Vagina (tissue), 2 donors: ENCODE data around the gene GUCY1A2. TPM values are rescaled to one million over a fixed set of nuclear protein-coding genes. Genes with fewer than 3 reads are reported as not detected.

ENCODE experiments used
- DNase-seq, 2 donors: peaks; one replicate each; pipeline ENCODE4 v3.0.0-alpha.2; 2017; ENCODE audit errors: extremely low spot score in 2 of 2
- H3K27ac ChIP-seq: fragments of 200-600 bp; sonication (generic); one replicate; pipeline ENCODE4 v1.5.1; 2019
- H3K27me3 ChIP-seq: fragments of 200-600 bp; sonication (generic); one replicate; pipeline ENCODE4 v1.5.1; 2019
- H3K36me3 ChIP-seq, 2 donors: fragments of 200-600 bp; sonication (generic); one replicate each; pipeline ENCODE4 v1.5.1; 2017 to 2019
- H3K4me1 ChIP-seq: fragments of 200-600 bp; sonication (generic); one replicate; pipeline ENCODE4 v1.5.1; 2019
- H3K4me3 ChIP-seq, 2 donors: fragments of 200-600 bp; sonication (generic); 1 replicate in 1 of 2; 2 replicates in 1 of 2; pipeline ENCODE4 v1.5.1; 2016 to 2019
- H3K9me3 ChIP-seq: fragments of 200-600 bp; sonication (generic); one replicate; pipeline ENCODE4 v1.5.1; 2019
- CTCF ChIP-seq, 3 experiments: fragments of 450-650 bp in 2 of 3; fragments of 200-600 bp in 1 of 3; sonication (generic) in 1 of 3; IDR thresholded peaks; one replicate each; pipeline ENCODE4 v1.5.1; 2017 to 2019; ENCODE audit warnings: antibody characterized with exemption in 3 of 3, mild to moderate bottlenecking in 2 of 3, moderate library complexity in 2 of 3
- POLR2A ChIP-seq, 2 donors: fragments of 450-650 bp; IDR thresholded peaks; one replicate each; pipeline ENCODE4 v1.6.1; 2017; ENCODE audit warnings: antibody characterized with exemption in 2 of 2, mild to moderate bottlenecking in 2 of 2, moderate library complexity in 2 of 2
- POLR2AphosphoS5 ChIP-seq, 2 donors: sonication (generic); formaldehyde crosslinking; IDR thresholded peaks; one replicate each; pipeline ENCODE4 v1.9.0; 2017; ENCODE audit warnings: antibody characterized with exemption in 2 of 2, mild to moderate bottlenecking in 2 of 2, low read depth in 1 of 2; ENCODE audit not compliant: insufficient read depth in 1 of 2
- intact Hi-C: fragments of 100-400 bp; cut with DNase I; formaldehyde crosslinking; loops from one replicate; pipeline ENCODE4 v1.15.1; 2023
- total RNA-seq: library from RNA; depleted of rRNA; stranded (reverse); fragments of >200 nt; gene quantifications from one replicate; pipeline ENCODE4 v1.2.3, GENCODE V29; 2016

The GUCY1A2 gene
- total RNA-seq, 1 donor from 2014 or later, result 7.4 TPM

GRCh38 chr11:107043242-107044006, 25.1 kb upstream of the GUCY1A2 start:
- Histone ChIP-seq H3K4me1 (no peaks in the 10 kb centered on the region), H3K27ac (no peak overlapping the region), H3K4me3 (no peak overlapping the region), H3K27me3 (no peaks in the 10 kb centered on the region), H3K9me3 (no peaks in the 10 kb centered on the region), H3K36me3 (no peaks in the 10 kb centered on the region)
- intact Hi-C loops, result no loop called here
- TF ChIP-seq POLR2AphosphoS5 (IDR thresholded peaks at IDR 0.05; ENCODE audit: insufficient read depth in 1 of 2, low read depth in 1 of 2) (no peak), CTCF (IDR thresholded peaks at IDR 0.05) (no peak), POLR2A (IDR thresholded peaks at IDR 0.05) (no peak)
- DNase-seq, result no peak

DNA sequence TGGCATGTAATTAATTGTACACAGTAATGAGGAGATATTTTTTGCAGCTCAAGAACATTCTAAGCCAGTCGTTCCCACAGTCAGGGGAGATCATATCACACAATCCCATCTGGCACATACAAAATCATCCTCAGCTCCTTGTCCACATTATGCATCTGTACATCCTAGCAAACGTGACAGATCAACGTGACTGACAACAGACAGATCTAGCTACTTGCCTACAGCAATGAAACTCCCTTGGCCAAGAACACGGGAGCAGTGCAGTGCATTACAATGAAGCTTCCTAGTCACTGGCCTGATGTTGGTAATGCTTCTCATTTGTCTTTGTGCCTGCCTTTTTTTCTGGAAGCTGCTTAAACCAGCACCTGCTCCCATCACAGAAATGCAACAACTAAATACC, 24.5 kb upstream of the GUCY1A2 start:
- TF ChIP-seq CTCF (IDR thresholded peaks at IDR 0.05) (no peak), POLR2A (IDR thresholded peaks at IDR 0.05) (no peak), POLR2AphosphoS5 (IDR thresholded peaks at IDR 0.05; ENCODE audit: insufficient read depth in 1 of 2, low read depth in 1 of 2) (no peak)
- intact Hi-C loops, result no loop called here
- H3K4me3 ChIP-seq, result no peak overlapping the region
- H3K36me3 ChIP-seq, result no peaks in the 10 kb centered on the region
- no peaks in the 10 kb centered on the region for H3K27me3 ChIP-seq
- no peaks in the 10 kb centered on the region for H3K9me3 ChIP-seq
- no peak overlapping the region for H3K27ac ChIP-seq
- H3K4me1 ChIP-seq, result no peaks in the 10 kb centered on the region
- DNase-seq, result no peak

GRCh38 chr11:107041088-107041444, 22.8 kb upstream of the GUCY1A2 start:
- H3K27ac ChIP-seq, result no peak overlapping the region
- no peak overlapping the region for H3K4me3 ChIP-seq
- DNase-seq, result no peak
- no peaks in the 10 kb centered on the region for H3K4me1 ChIP-seq
- no peaks in the 10 kb centered on the region for H3K27me3 ChIP-seq
- H3K9me3 ChIP-seq, result no peaks in the 10 kb centered on the region
- H3K36me3 ChIP-seq, result no peaks in the 10 kb centered on the region
- TF ChIP-seq POLR2A (IDR thresholded peaks at IDR 0.05) (no peak), CTCF (IDR thresholded peaks at IDR 0.05) (no peak), POLR2AphosphoS5 (IDR thresholded peaks at IDR 0.05; ENCODE audit: insufficient read depth in 1 of 2, low read depth in 1 of 2) (no peak)
- intact Hi-C loops, result no loop called here

DNA sequence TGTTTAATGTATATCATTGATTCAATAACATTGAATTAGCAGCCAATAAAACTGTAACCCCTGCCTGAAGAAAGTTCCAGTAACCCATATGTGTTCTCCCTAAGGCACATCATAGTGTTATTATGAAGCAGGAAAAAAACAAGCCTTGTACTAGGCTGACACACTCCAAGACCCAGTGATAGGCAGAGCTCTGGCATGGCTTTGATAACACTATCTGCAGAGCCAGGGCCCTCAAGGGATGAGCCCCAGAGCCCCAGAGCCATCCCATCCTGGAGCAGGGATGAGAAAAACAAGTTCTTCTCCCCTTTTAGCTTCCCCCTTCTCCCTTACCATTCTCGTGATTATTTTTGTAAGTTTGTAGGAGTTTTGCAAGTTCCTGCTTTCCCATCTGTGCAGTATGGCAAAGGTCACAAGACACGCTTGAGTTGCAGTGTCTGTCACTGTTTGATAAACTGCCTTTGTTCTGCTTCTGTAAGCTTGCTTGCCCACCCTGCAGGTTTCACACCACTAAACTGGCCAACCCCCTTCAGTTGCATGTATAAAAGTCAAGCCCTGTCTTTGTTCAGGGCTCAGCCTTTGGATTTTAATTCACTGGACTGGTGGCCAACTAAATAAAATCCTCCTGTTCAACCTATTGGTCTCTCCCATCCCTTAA, 22.3 kb upstream of the GUCY1A2 start:
- Histone ChIP-seq H3K36me3 (no peaks in the 10 kb centered on the region), H3K4me1 (no peaks in the 10 kb centered on the region), H3K4me3 (no peak overlapping the region), H3K27me3 (no peaks in the 10 kb centered on the region), H3K9me3 (no peaks in the 10 kb centered on the region), H3K27ac (no peak overlapping the region)
- DNase-seq, result no peak
- no peak for TF ChIP-seq POLR2AphosphoS5 (IDR thresholded peaks at IDR 0.05; ENCODE audit: insufficient read depth in 1 of 2, low read depth in 1 of 2)
- intact Hi-C loops, result no loop called here

- intact Hi-C loops, result no loop called here
- no peak overlapping the region for H3K4me3 ChIP-seq
These were observed 7.4 kb upstream of the GUCY1A2 start for GRCh38 chr11:107025673-107026072.

More at GRCh38 chr11:107025673-107026072, 7.4 kb upstream of the GUCY1A2 start:
- Histone ChIP-seq H3K27ac (no peak overlapping the region), H3K27me3 (no peaks in the 10 kb centered on the region), H3K36me3 (no peaks in the 10 kb centered on the region), H3K9me3 (no peaks in the 10 kb centered on the region), H3K4me1 (no peaks in the 10 kb centered on the region)
- DNase-seq, result no peak
- TF ChIP-seq CTCF (IDR thresholded peaks at IDR 0.05), result no peak
- no peak for TF ChIP-seq POLR2A (IDR thresholded peaks at IDR 0.05)
- no peak for TF ChIP-seq POLR2AphosphoS5 (IDR thresholded peaks at IDR 0.05; ENCODE audit: insufficient read depth in 1 of 2, low read depth in 1 of 2)
